Hepatocyte (in vitro differentiated cells): Measurements from ENCODE around the gene SCP2. TPM values are rescaled to one million over a fixed set of nuclear protein-coding genes. Genes with fewer than 3 reads are reported as not detected.
"Not testable (repeated sequence)": the region's sequence is repeated elsewhere in the genome, so short reads cannot be mapped to it uniquely, and the experiment has no call there.

Experiments
- DNase-seq: peaks from one replicate; pipeline ENCODE4 v3.0.0-alpha.2; 2016; ENCODE audit warnings: low spot score
- H2AFZ ChIP-seq: fragments of 200-600 bp; sonication (generic); 2 replicates; pipeline ENCODE4 v1.6.0; 2016; ENCODE audit warnings: antibody characterized with exemption, mild to moderate bottlenecking
- H3K27ac ChIP-seq: fragments of 200-600 bp; sonication (generic); 2 replicates; pipeline ENCODE4 v1.5.1; 2016; ENCODE audit warnings: mild to moderate bottlenecking
- H3K27me3 ChIP-seq: fragments of 200-600 bp; sonication (generic); 2 replicates; pipeline ENCODE4 v1.6.1; 2016
- H3K36me3 ChIP-seq: fragments of 200-600 bp; sonication (generic); replicated peaks from 2 replicates; pipeline ENCODE4 v1.5.1; 2016; ENCODE audit warnings: low read depth; ENCODE audit not compliant: insufficient read depth
- H3K4me1 ChIP-seq: fragments of 200-600 bp; sonication (generic); 2 replicates; pipeline ENCODE4 v1.5.1; 2016; ENCODE audit warnings: mild to moderate bottlenecking, moderate library complexity; ENCODE audit not compliant: insufficient read depth
- H3K4me2 ChIP-seq: fragments of 200-600 bp; sonication (generic); 2 replicates; pipeline ENCODE4 v1.6.0; 2016
- H3K4me3 ChIP-seq: fragments of 200-600 bp; sonication (generic); 2 replicates; pipeline ENCODE4 v1.5.1; 2016; ENCODE audit warnings: mild to moderate bottlenecking
- H3K79me2 ChIP-seq: fragments of 200-600 bp; sonication (generic); 2 replicates; pipeline ENCODE4 v1.6.0; 2017; ENCODE audit warnings: mild to moderate bottlenecking
- H3K9me2 ChIP-seq: fragments of 200-600 bp; sonication (generic); replicated peaks from 2 replicates; pipeline ENCODE4 v1.6.0; 2017; ENCODE audit warnings: mild to moderate bottlenecking; ENCODE audit not compliant: insufficient read depth
- H3K9me3 ChIP-seq: fragments of 200-600 bp; sonication (generic); 2 replicates; pipeline ENCODE4 v1.5.1; 2016; ENCODE audit warnings: low read depth, mild to moderate bottlenecking
- H4K20me1 ChIP-seq: fragments of 200-600 bp; sonication (generic); 2 replicates; pipeline ENCODE4 v1.6.0; 2016; ENCODE audit warnings: mild to moderate bottlenecking; ENCODE audit not compliant: insufficient read depth, poor library complexity, severe bottlenecking
- CTCF ChIP-seq: fragments of 200-600 bp; sonication (generic); IDR thresholded peaks from 2 replicates; pipeline ENCODE4 v1.5.1; 2016; ENCODE audit warnings: antibody characterized with exemption, mild to moderate bottlenecking; ENCODE audit not compliant: poor library complexity
- EZH2 ChIP-seq: fragments of 200-600 bp; sonication (generic); IDR thresholded peaks from 2 replicates; pipeline ENCODE4 v1.6.1; 2016; ENCODE audit warnings: antibody characterized with exemption, mild to moderate bottlenecking, borderline replicate concordance
- EZH2phosphoT487 ChIP-seq: fragments of 200-600 bp; sonication (generic); IDR thresholded peaks from one replicate; pipeline ENCODE4 v1.6.1; 2018; ENCODE audit warnings: antibody characterized with exemption, mild to moderate bottlenecking, low read depth, moderate library complexity; ENCODE audit not compliant: unreplicated experiment, severe bottlenecking
- WGBS: methylation state at CpG from one replicate; pipeline ENCODE4 v1.1.6; 2016; ENCODE audit warnings: low lambda C conversion rate; ENCODE audit errors: missing lambda C conversion rate; 5-methylcytosine and 5-hydroxymethylcytosine counted together
- polyA plus RNA-seq: library from polyadenylated mRNA; unstranded; fragments of >200 nt; fragmentation: Nextera tagmentation; extraction: Ambion mirVana; gene quantifications from 2 replicates; pipeline ENCODE4 v1.2.1, GENCODE V29; 2016
- total RNA-seq: library from RNA; depleted of rRNA; stranded (reverse); fragments of >200 nt; gene quantifications from 2 replicates; pipeline ENCODE4 v1.2.3, GENCODE V29; 2014

Gene SCP2
- total and polyA plus RNA-seq, 2 experiments from 2014 or later, result 201 to 310 TPM

- no peaks in the 10 kb centered on the region for H3K9me3 ChIP-seq
- H3K4me3 ChIP-seq, result no peak overlapping the region
- no peak for TF ChIP-seq CTCF
- no peak for TF ChIP-seq EZH2phosphoT487
- TF ChIP-seq EZH2, result no peak
- H3K27me3 ChIP-seq, result no peaks in the 10 kb centered on the region
- no peak overlapping the region for H3K27ac ChIP-seq
- no peaks in the 10 kb centered on the region for H3K36me3 ChIP-seq
- no peak for DNase-seq
- H3K4me2 ChIP-seq, result no peak overlapping the region
- H2AFZ ChIP-seq, result no peak overlapping the region
- no peaks in the 10 kb centered on the region for H3K9me2 ChIP-seq
- no peaks in the 10 kb centered on the region for H4K20me1 ChIP-seq
- H3K79me2 ChIP-seq, result no peaks in the 10 kb centered on the region
- H3K4me1 ChIP-seq, result no peaks in the 10 kb centered on the region
These were observed 69.6 kb downstream of the SCP2 start for GRCh38 chr1:52996653-52997052.

GRCh38 chr1:53001128-53001527, 74.1 kb downstream of the SCP2 start:
- Histone ChIP-seq H3K27ac (no peak overlapping the region), H3K36me3 (no peaks in the 10 kb centered on the region), H4K20me1 (no peaks in the 10 kb centered on the region), H2AFZ (no peak overlapping the region), H3K9me2 (no peaks in the 10 kb centered on the region), H3K4me3 (no peak overlapping the region), H3K9me3 (no peaks in the 10 kb centered on the region), H3K4me2 (no peak overlapping the region), H3K4me1 (no peaks in the 10 kb centered on the region), H3K79me2 (no peaks in the 10 kb centered on the region), H3K27me3 (no peaks in the 10 kb centered on the region)
- TF ChIP-seq EZH2phosphoT487, result no peak
- TF ChIP-seq EZH2, result no peak
- TF ChIP-seq CTCF, result no peak
- no peak for DNase-seq

- H3K9me3 ChIP-seq, H3K4me3 ChIP-seq, DNase-seq, H2AFZ ChIP-seq, H3K4me2 ChIP-seq, H3K4me1 ChIP-seq, H3K79me2 ChIP-seq, H3K36me3 ChIP-seq, H3K27me3 ChIP-seq, H3K27ac ChIP-seq, H4K20me1 ChIP-seq, H3K9me2 ChIP-seq: not testable (repeated sequence)
- WGBS, result 92% methylated on average over 1 of the region's 2 CpGs
These were observed 79.5 kb downstream of the SCP2 start for GRCh38 chr1:53006612-53007011.

GRCh38 chr1:53010247-53010646, 83.2 kb downstream of the SCP2 start:
- H4K20me1 ChIP-seq, H2AFZ ChIP-seq, H3K79me2 ChIP-seq, H3K4me1 ChIP-seq, H3K4me3 ChIP-seq, H3K4me2 ChIP-seq, H3K27me3 ChIP-seq, H3K36me3 ChIP-seq, H3K9me2 ChIP-seq, DNase-seq, H3K27ac ChIP-seq, H3K9me3 ChIP-seq: not testable (repeated sequence)
- 95% methylated on average over 4 of the region's 4 CpGs for WGBS

GRCh38 chr1:53011175-53011574, 84.1 kb downstream of the SCP2 start:
- Histone ChIP-seq H3K4me2 (no peak overlapping the region), H2AFZ (no peak overlapping the region), H3K4me3 (no peak overlapping the region), H3K9me2 (no peaks in the 10 kb centered on the region), H3K27ac (no peak overlapping the region), H4K20me1 (no peaks in the 10 kb centered on the region), H3K27me3 (no peaks in the 10 kb centered on the region), H3K4me1 (no peaks in the 10 kb centered on the region), H3K36me3 (no peaks in the 10 kb centered on the region), H3K9me3 (no peaks in the 10 kb centered on the region), H3K79me2 (peaks cover 13% of the 10 kb centered on the region)
- no peak for DNase-seq
- TF ChIP-seq EZH2 (no peak), CTCF (no peak), EZH2phosphoT487 (no peak)
- WGBS, result 36% methylated on average over 4 of the region's 4 CpGs
